GM23338 (cell line): Measurements from ENCODE around the gene GET3. TPM values are rescaled to one million over a fixed set of nuclear protein-coding genes. Genes with fewer than 3 reads are reported as not detected.

Experiments
- ATAC-seq: fragments of 200-7000 bp; cut with Tn5 transposase; 3 replicates; pipeline ENCODE4 v1.9.1; 2020
- DNase-seq: peaks from one replicate; pipeline ENCODE4 v3.0.0-alpha.2; 2015; ENCODE audit warnings: low spot score
- H2AFZ ChIP-seq: fragments of 200-600 bp; sonication (generic); 2 replicates; pipeline ENCODE4 v1.8.0; 2016; ENCODE audit warnings: antibody characterized with exemption, mild to moderate bottlenecking, moderate library complexity
- H3F3A ChIP-seq: fragments of 200-600 bp; sonication (generic); replicated peaks from 2 replicates; pipeline ENCODE4 v1.8.0; 2017; ENCODE audit warnings: antibody characterized with exemption, mixed run types, low read depth
- H3K27ac ChIP-seq: fragments of 200-600 bp; sonication (generic); 2 replicates; pipeline ENCODE4 v1.6.1; 2016; ENCODE audit warnings: low read depth
- H3K27me3 ChIP-seq: fragments of 200-600 bp; sonication (generic); 2 replicates; pipeline ENCODE4 v1.8.0; 2016; ENCODE audit warnings: mild to moderate bottlenecking, mixed run types, moderate library complexity; ENCODE audit not compliant: insufficient read depth
- H3K36me3 ChIP-seq: fragments of 200-600 bp; sonication (generic); 2 replicates; pipeline ENCODE4 v1.8.0; 2016; ENCODE audit warnings: mild to moderate bottlenecking; ENCODE audit not compliant: insufficient read depth
- H3K4me1 ChIP-seq: fragments of 200-600 bp; sonication (generic); 2 replicates; pipeline ENCODE4 v1.8.0; 2016; ENCODE audit warnings: mild to moderate bottlenecking, moderate library complexity; ENCODE audit not compliant: insufficient read depth
- H3K4me2 ChIP-seq: fragments of 200-600 bp; sonication (generic); 2 replicates; pipeline ENCODE4 v1.7.1; 2017; ENCODE audit warnings: mixed run types
- H3K4me3 ChIP-seq: fragments of 200-600 bp; sonication (generic); 2 replicates; pipeline ENCODE4 v1.6.1; 2016; ENCODE audit warnings: mixed run types
- H3K79me2 ChIP-seq: fragments of 200-600 bp; sonication (generic); replicated peaks from 2 replicates; pipeline ENCODE4 v1.8.0; 2017; ENCODE audit warnings: mild to moderate bottlenecking; ENCODE audit not compliant: insufficient read depth
- H3K9me2 ChIP-seq: fragments of 200-600 bp; sonication (generic); 2 replicates; pipeline ENCODE4 v1.8.0; 2017; ENCODE audit not compliant: insufficient read depth
- H4K20me1 ChIP-seq: fragments of 200-600 bp; sonication (generic); replicated peaks from 2 replicates; pipeline ENCODE4 v1.8.0; 2017; ENCODE audit warnings: mild to moderate bottlenecking; ENCODE audit not compliant: insufficient read depth
- H3K27ac Mint-ChIP-seq: 2 replicates; pipeline ENCODE4 v1.8.0; 2020; ENCODE audit warnings: inconsistent platforms, mild to moderate bottlenecking, moderate library complexity, mixed read lengths
- H3K27me3 Mint-ChIP-seq: 3 replicates; pipeline ENCODE4 v1.8.0; 2022; ENCODE audit warnings: low read depth, mild to moderate bottlenecking, moderate library complexity, mixed read lengths, inconsistent platforms; ENCODE audit not compliant: insufficient read depth, poor library complexity
- H3K36me3 Mint-ChIP-seq: 3 replicates; pipeline ENCODE4 v1.8.0; 2021; ENCODE audit warnings: low read depth, mild to moderate bottlenecking, inconsistent platforms, moderate library complexity, mixed read lengths
- H3K4me1 Mint-ChIP-seq: 3 replicates; pipeline ENCODE4 v1.8.0; 2020; ENCODE audit warnings: mild to moderate bottlenecking, inconsistent platforms, mixed read lengths
- H3K4me3 Mint-ChIP-seq: 3 replicates; pipeline ENCODE4 v1.8.0; 2021; ENCODE audit warnings: moderate library complexity, mild to moderate bottlenecking, inconsistent platforms, mixed read lengths
- H3K9me3 Mint-ChIP-seq: 3 replicates; pipeline ENCODE4 v1.8.0; 2020; ENCODE audit warnings: moderate library complexity, mild to moderate bottlenecking, inconsistent platforms, mixed read lengths
- CREB1 ChIP-seq: fragments of 250-450 bp; sonication (Bioruptor Pico); IDR thresholded peaks from 2 replicates; pipeline ENCODE4 v1.5.0; 2020; ENCODE audit warnings: low read depth, mild to moderate bottlenecking, moderate library complexity
- EZH2 ChIP-seq: fragments of 200-600 bp; sonication (generic); IDR thresholded peaks from one replicate; pipeline ENCODE4 v1.8.0; 2017; ENCODE audit warnings: antibody characterized with exemption, mild to moderate bottlenecking, low read depth; ENCODE audit not compliant: unreplicated experiment
- EZH2phosphoT487 ChIP-seq: fragments of 200-600 bp; sonication (generic); IDR thresholded peaks from one replicate; pipeline ENCODE4 v1.8.1; 2018; ENCODE audit warnings: antibody characterized with exemption; ENCODE audit not compliant: unreplicated experiment
- JUNB ChIP-seq: IDR thresholded peaks from one replicate; pipeline ENCODE4 v1.6.1; 2016; ENCODE audit warnings: antibody characterized with exemption; ENCODE audit not compliant: unreplicated experiment
- NANOG ChIP-seq: IDR thresholded peaks from 2 replicates; pipeline ENCODE4 v1.6.1; 2016; ENCODE audit warnings: antibody characterized with exemption, borderline replicate concordance
- POLR2AphosphoS5 ChIP-seq: IDR thresholded peaks from 2 replicates; pipeline ENCODE4 v1.6.1; 2016; ENCODE audit warnings: antibody characterized with exemption, low read depth
- STAT1 ChIP-seq: IDR thresholded peaks from one replicate; pipeline ENCODE4 v1.6.1; 2016; ENCODE audit warnings: antibody characterized with exemption; ENCODE audit not compliant: unreplicated experiment
- ZNF114 ChIP-seq: fragments of 250-450 bp; sonication (Bioruptor Pico); IDR thresholded peaks from 2 replicates; pipeline ENCODE4 v1.5.0; 2020; ENCODE audit warnings: mild to moderate bottlenecking, moderate library complexity
- ZNF331 ChIP-seq: fragments of 250-450 bp; sonication (Bioruptor Pico); IDR thresholded peaks from 2 replicates; pipeline ENCODE4 v1.5.0; 2020; ENCODE audit warnings: low read depth, mild to moderate bottlenecking, moderate library complexity
- polyA plus RNA-seq: library from polyadenylated mRNA; unstranded; fragments of >200 nt; fragmentation: Nextera tagmentation; extraction: Ambion mirVana; gene quantifications from 2 replicates; pipeline ENCODE4 v1.2.1, GENCODE V29; 2016
- total RNA-seq: library from RNA; depleted of rRNA; stranded (reverse); fragments of >200 nt; shearing (Covaris generic); gene quantifications from 2 replicates; pipeline ENCODE4 v1.2.3, GENCODE V29; 2014
- TF ChIP-seq, protein P1 (sequence below): IDR thresholded peaks from 2 replicates; pipeline ENCODE4 v1.6.1; 2016; ENCODE audit warnings: antibody characterized with exemption
- TF ChIP-seq, protein P2 (sequence below): IDR thresholded peaks from one replicate; pipeline ENCODE4 v1.6.1; 2018; ENCODE audit warnings: antibody characterized with exemption; ENCODE audit not compliant: unreplicated experiment
- TF ChIP-seq, protein P3 (sequence below), 2 experiments: fragments of 200-600 bp in 1 of 2; sonication (generic) in 1 of 2; conservative IDR thresholded peaks; 2 replicates each; pipeline versions ENCODE4 v1.5.1 to v1.6.1; 2016 to 2017; ENCODE audit warnings: antibody characterized with exemption in 2 of 2, low read depth in 2 of 2, mild to moderate bottlenecking in 2 of 2, moderate library complexity in 1 of 2

Gene GET3
- total and polyA plus RNA-seq, 2 experiments from 2014 or later, result 90.4 to 109 TPM

DNA sequence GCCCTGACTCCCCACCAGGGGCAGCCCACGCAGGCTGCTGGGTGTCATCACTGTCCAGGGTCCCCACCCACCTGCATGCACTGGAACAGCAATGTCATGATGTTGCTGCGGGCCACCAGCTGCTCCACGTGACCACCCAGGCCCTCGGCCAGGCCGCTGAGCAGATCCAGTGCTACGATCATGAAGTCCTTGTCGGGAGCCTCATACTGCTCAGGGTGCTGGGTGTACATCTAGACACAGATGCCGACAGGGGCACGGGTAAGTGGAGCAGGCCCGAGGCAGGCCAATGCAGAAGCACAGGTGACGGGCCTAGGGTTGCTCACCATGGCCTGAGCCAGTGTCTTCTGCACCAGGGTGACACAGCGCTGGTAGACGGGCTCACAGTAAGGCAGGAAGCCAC is 32.1 kb upstream of the GET3 start (continued):
- TF ChIP-seq EZH2phosphoT487, result no peak
- no peak for TF ChIP-seq ZNF331 (CRISPR knock-in tag)
- no peak for TF ChIP-seq POLR2AphosphoS5
- no peak for TF ChIP-seq NANOG
- no peak for TF ChIP-seq CREB1 (CRISPR knock-in tag)
- no peak for TF ChIP-seq JUNB
- TF ChIP-seq ZNF114 (CRISPR knock-in tag), result no peak
- TF ChIP-seq, protein P1, sequence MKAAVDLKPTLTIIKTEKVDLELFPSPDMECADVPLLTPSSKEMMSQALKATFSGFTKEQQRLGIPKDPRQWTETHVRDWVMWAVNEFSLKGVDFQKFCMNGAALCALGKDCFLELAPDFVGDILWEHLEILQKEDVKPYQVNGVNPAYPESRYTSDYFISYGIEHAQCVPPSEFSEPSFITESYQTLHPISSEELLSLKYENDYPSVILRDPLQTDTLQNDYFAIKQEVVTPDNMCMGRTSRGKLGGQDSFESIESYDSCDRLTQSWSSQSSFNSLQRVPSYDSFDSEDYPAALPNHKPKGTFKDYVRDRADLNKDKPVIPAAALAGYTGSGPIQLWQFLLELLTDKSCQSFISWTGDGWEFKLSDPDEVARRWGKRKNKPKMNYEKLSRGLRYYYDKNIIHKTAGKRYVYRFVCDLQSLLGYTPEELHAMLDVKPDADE, result no peak
- TF ChIP-seq, protein P2, sequence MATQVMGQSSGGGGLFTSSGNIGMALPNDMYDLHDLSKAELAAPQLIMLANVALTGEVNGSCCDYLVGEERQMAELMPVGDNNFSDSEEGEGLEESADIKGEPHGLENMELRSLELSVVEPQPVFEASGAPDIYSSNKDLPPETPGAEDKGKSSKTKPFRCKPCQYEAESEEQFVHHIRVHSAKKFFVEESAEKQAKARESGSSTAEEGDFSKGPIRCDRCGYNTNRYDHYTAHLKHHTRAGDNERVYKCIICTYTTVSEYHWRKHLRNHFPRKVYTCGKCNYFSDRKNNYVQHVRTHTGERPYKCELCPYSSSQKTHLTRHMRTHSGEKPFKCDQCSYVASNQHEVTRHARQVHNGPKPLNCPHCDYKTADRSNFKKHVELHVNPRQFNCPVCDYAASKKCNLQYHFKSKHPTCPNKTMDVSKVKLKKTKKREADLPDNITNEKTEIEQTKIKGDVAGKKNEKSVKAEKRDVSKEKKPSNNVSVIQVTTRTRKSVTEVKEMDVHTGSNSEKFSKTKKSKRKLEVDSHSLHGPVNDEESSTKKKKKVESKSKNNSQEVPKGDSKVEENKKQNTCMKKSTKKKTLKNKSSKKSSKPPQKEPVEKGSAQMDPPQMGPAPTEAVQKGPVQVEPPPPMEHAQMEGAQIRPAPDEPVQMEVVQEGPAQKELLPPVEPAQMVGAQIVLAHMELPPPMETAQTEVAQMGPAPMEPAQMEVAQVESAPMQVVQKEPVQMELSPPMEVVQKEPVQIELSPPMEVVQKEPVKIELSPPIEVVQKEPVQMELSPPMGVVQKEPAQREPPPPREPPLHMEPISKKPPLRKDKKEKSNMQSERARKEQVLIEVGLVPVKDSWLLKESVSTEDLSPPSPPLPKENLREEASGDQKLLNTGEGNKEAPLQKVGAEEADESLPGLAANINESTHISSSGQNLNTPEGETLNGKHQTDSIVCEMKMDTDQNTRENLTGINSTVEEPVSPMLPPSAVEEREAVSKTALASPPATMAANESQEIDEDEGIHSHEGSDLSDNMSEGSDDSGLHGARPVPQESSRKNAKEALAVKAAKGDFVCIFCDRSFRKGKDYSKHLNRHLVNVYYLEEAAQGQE, result no peak

DNA sequence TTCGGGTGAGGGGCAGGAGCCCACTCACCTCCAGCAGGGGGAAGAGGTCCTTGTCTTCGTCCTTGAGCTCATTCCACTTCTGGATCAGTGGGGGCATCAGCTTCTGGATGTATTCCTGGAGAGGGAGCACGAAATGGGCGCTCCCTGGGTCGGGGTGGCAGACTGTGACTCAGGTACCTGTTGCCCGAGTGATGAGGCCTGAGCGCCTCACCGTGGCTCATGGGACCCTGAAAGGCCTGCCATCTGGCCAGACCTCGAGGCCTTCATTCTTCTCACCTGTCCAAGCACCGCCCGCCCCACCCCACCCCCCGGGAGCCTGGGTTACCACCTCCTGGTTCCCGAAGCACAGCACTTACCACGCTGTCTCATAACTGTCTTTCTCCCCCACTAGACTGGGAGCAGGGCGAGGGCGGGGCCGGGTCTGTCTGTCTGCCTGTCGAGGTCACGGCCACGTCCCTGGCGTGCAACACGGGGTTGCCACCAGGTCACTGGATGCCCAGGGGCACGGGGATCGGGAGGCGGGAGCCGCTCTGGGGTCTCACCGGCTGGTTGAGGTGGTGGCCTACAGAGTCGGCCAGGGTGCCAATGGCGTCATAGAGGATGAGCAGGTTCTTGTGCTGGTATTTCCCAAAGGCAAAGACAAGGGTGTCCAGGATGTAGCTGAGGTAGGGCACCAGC is 31.5 kb upstream of the GET3 start:
- Histone ChIP-seq H4K20me1 (peaks cover 26% of the 10 kb centered on the region), H3K9me2 (no peaks in the 10 kb centered on the region), H3K4me1 (no peaks in the 10 kb centered on the region), H3F3A (peaks cover 61% of the 10 kb centered on the region), H3K4me3 (no peak overlapping the region), H2AFZ (no peak overlapping the region), H3K36me3 (peaks cover 75% of the 10 kb centered on the region), H3K4me2 (no peak overlapping the region), H3K27ac (no peak overlapping the region), H3K79me2 (peaks cover 4% of the 10 kb centered on the region; the same call in 1 of the 2 replicates), H3K27me3 (no peaks in the 10 kb centered on the region)
- H3K9me3 Mint-ChIP-seq, result no peaks in the 10 kb centered on the region
- no peak overlapping the region for H3K4me3 Mint-ChIP-seq
- peak overlapping the region; percentile 59; the same call in 1 of the 2 replicates for H3K27ac Mint-ChIP-seq
- ATAC-seq, result no peak
- peaks cover 9% of the 10 kb centered on the region; the same call in 2 of the 3 replicates for H3K4me1 Mint-ChIP-seq
- DNase-seq, result no peak
- peaks cover 15% of the 10 kb centered on the region for H3K27me3 Mint-ChIP-seq
- peaks cover 93% of the 10 kb centered on the region for H3K36me3 Mint-ChIP-seq
- TF ChIP-seq, protein P3, sequence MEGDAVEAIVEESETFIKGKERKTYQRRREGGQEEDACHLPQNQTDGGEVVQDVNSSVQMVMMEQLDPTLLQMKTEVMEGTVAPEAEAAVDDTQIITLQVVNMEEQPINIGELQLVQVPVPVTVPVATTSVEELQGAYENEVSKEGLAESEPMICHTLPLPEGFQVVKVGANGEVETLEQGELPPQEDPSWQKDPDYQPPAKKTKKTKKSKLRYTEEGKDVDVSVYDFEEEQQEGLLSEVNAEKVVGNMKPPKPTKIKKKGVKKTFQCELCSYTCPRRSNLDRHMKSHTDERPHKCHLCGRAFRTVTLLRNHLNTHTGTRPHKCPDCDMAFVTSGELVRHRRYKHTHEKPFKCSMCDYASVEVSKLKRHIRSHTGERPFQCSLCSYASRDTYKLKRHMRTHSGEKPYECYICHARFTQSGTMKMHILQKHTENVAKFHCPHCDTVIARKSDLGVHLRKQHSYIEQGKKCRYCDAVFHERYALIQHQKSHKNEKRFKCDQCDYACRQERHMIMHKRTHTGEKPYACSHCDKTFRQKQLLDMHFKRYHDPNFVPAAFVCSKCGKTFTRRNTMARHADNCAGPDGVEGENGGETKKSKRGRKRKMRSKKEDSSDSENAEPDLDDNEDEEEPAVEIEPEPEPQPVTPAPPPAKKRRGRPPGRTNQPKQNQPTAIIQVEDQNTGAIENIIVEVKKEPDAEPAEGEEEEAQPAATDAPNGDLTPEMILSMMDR (conservative IDR thresholded peaks at IDR 0.05; ENCODE audit: low read depth in 2 of 2), result no peak
- TF ChIP-seq POLR2AphosphoS5 (no peak), EZH2 (no peak), STAT1 (no peak), EZH2phosphoT487 (no peak), ZNF114 (CRISPR knock-in tag) (no peak)
